H9 (cell line): Measurements from ENCODE around the gene KLHL18. TPM values are rescaled to one million over a fixed set of nuclear protein-coding genes. Genes with fewer than 3 reads are reported as not detected.
A peak's percentile ranks its signal among the peaks of the same experiment; 100 is the strongest.

Source experiments
- DNase-seq: peaks from one replicate; pipeline ENCODE4 v3.0.0-alpha.2; 2017
- H2AFZ ChIP-seq: one replicate; pipeline ENCODE4 v1.6.1; 2013; ENCODE audit warnings: mild to moderate bottlenecking, low read length, control low read depth, moderate library complexity
- H2AK5ac ChIP-seq: 2 replicates; pipeline ENCODE4 v1.6.1; 2013; ENCODE audit warnings: low read length, control low read depth, mixed read lengths; ENCODE audit not compliant: insufficient read length
- H2BK120ac ChIP-seq: one replicate; pipeline ENCODE4 v1.6.1; 2013; ENCODE audit warnings: low read depth, mild to moderate bottlenecking, low read length, control low read depth, inconsistent platforms; ENCODE audit not compliant: poor library complexity, severe bottlenecking
- H2BK12ac ChIP-seq: 2 replicates; pipeline ENCODE4 v1.6.1; 2013; ENCODE audit warnings: low read length, control low read depth, mixed read lengths, low read depth; ENCODE audit not compliant: insufficient read length
- H2BK15ac ChIP-seq: 2 replicates; pipeline ENCODE4 v1.6.1; 2013; ENCODE audit warnings: low read depth, low read length, control low read depth
- H2BK20ac ChIP-seq: one replicate; pipeline ENCODE4 v1.6.1; 2013; ENCODE audit warnings: low read depth, mild to moderate bottlenecking, low read length, control low read depth, inconsistent platforms; ENCODE audit not compliant: poor library complexity, severe bottlenecking
- H2BK5ac ChIP-seq: 2 replicates; pipeline ENCODE4 v1.6.1; 2013; ENCODE audit warnings: low read length, control low read depth, mixed read lengths; ENCODE audit not compliant: insufficient read length
- H3K14ac ChIP-seq: 2 replicates; pipeline ENCODE4 v1.6.1; 2013; ENCODE audit warnings: low read length, control low read depth; ENCODE audit not compliant: insufficient read depth
- H3K18ac ChIP-seq: 2 replicates; pipeline ENCODE4 v1.6.1; 2013; ENCODE audit warnings: low read depth, mild to moderate bottlenecking, mixed read lengths, low read length, control low read depth; ENCODE audit not compliant: insufficient read length
- H3K23ac ChIP-seq: 2 replicates; pipeline ENCODE4 v1.6.1; 2013; ENCODE audit warnings: low read length, control low read depth, mixed read lengths, low read depth; ENCODE audit not compliant: insufficient read length
- H3K23me2 ChIP-seq: 2 replicates; pipeline ENCODE4 v1.6.1; 2013; ENCODE audit warnings: low read depth, mild to moderate bottlenecking, mixed read lengths, low read length, control low read depth; ENCODE audit not compliant: insufficient read length, poor library complexity, severe bottlenecking
- H3K27ac ChIP-seq: 2 replicates; pipeline ENCODE4 v1.5.1; 2013; ENCODE audit warnings: low read length, control low read depth, mixed read lengths, low read depth; ENCODE audit not compliant: insufficient read length
- H3K27me3 ChIP-seq: 2 replicates; pipeline ENCODE4 v1.6.1; 2013; ENCODE audit warnings: low read length, control low read depth, inconsistent platforms; ENCODE audit not compliant: insufficient read depth
- H3K4ac ChIP-seq: 2 replicates; pipeline ENCODE4 v1.6.1; 2013; ENCODE audit warnings: low read depth, mild to moderate bottlenecking, control low read depth, inconsistent platforms, low read length, moderate library complexity
- H3K4me1 ChIP-seq: 2 replicates; pipeline ENCODE4 v1.6.1; 2013; ENCODE audit warnings: low read length, control low read depth, inconsistent platforms; ENCODE audit not compliant: insufficient read depth
- H3K4me2 ChIP-seq: 2 replicates; pipeline ENCODE4 v1.6.1; 2013; ENCODE audit warnings: low read length, control low read depth, mixed read lengths; ENCODE audit not compliant: insufficient read length, insufficient read depth
- H3K56ac ChIP-seq: 2 replicates; pipeline ENCODE4 v1.6.1; 2013; ENCODE audit warnings: low read depth, mild to moderate bottlenecking, mixed read lengths, low read length, control low read depth; ENCODE audit not compliant: insufficient read length
- H3K79me1 ChIP-seq: 2 replicates; pipeline ENCODE4 v1.6.1; 2013; ENCODE audit warnings: low read depth, mild to moderate bottlenecking, moderate library complexity, low read length, control low read depth, inconsistent platforms; ENCODE audit not compliant: insufficient read depth, poor library complexity, severe bottlenecking
- H3K79me2 ChIP-seq: 2 replicates; pipeline ENCODE4 v1.6.1; 2013; ENCODE audit warnings: low read length, control low read depth, inconsistent platforms; ENCODE audit not compliant: insufficient read depth
- H3K9ac ChIP-seq: 2 replicates; pipeline ENCODE4 v1.6.1; 2013; ENCODE audit warnings: low read length, control low read depth, mixed read lengths; ENCODE audit not compliant: insufficient read length; ENCODE audit errors: extremely low read depth
- H3K9me3 ChIP-seq: one replicate; pipeline ENCODE4 v1.6.1; 2013; ENCODE audit warnings: low read depth, low read length, inconsistent platforms; ENCODE audit not compliant: control insufficient read depth
- H3T11ph ChIP-seq: one replicate; pipeline ENCODE4 v1.6.1; 2013; ENCODE audit warnings: mild to moderate bottlenecking, low read length, control low read depth, inconsistent platforms
- H4K20me1 ChIP-seq: one replicate; pipeline ENCODE4 v1.6.1; 2013; ENCODE audit not compliant: control insufficient read depth, insufficient read length, insufficient read depth
- H4K5ac ChIP-seq: 2 replicates; pipeline ENCODE4 v1.6.1; 2013; ENCODE audit warnings: low read depth, mild to moderate bottlenecking, mixed read lengths, low read length, control low read depth; ENCODE audit not compliant: insufficient read length
- H4K8ac ChIP-seq: replicated peaks from 2 replicates; pipeline ENCODE4 v1.6.1; 2013; ENCODE audit warnings: low read length, control low read depth, mixed read lengths, low read depth; ENCODE audit not compliant: insufficient read length
- H4K91ac ChIP-seq: 2 replicates; pipeline ENCODE4 v1.6.1; 2013; ENCODE audit warnings: low read depth, mild to moderate bottlenecking, moderate library complexity, mixed read lengths, low read length, control low read depth; ENCODE audit not compliant: insufficient read length
- H3K27ac Mint-ChIP-seq, 3 experiments: 2 replicates in 2 of 3; 3 replicates in 1 of 3; pipeline ENCODE4 v1.8.0; 2020 to 2021; ENCODE audit warnings: mixed read lengths in 3 of 3, mild to moderate bottlenecking in 1 of 3, moderate library complexity in 1 of 3
- H3K27me3 Mint-ChIP-seq: 2 replicates; pipeline ENCODE4 v1.8.0; 2021; ENCODE audit warnings: low read depth, mild to moderate bottlenecking, moderate library complexity, mixed read lengths
- H3K36me3 Mint-ChIP-seq, 3 experiments: 2 replicates in 2 of 3; 3 replicates in 1 of 3; pipeline ENCODE4 v1.8.0; 2020 to 2021; ENCODE audit warnings: low read depth in 3 of 3, mixed read lengths in 3 of 3; ENCODE audit not compliant: insufficient read depth in 1 of 3
- H3K4me1 Mint-ChIP-seq, 2 experiments: 2 replicates each; pipeline ENCODE4 v1.8.0; 2020; ENCODE audit warnings: mixed read lengths in 2 of 2
- H3K4me3 Mint-ChIP-seq, 2 experiments: 2 replicates in 1 of 2; 3 replicates in 1 of 2; pipeline ENCODE4 v1.8.0; 2020 to 2021; ENCODE audit warnings: mild to moderate bottlenecking in 2 of 2, mixed read lengths in 2 of 2, moderate library complexity in 1 of 2
- H3K9me3 Mint-ChIP-seq, 2 experiments: 2 replicates in 1 of 2; 3 replicates in 1 of 2; pipeline ENCODE4 v1.8.0; 2020; ENCODE audit warnings: mild to moderate bottlenecking in 2 of 2, mixed read lengths in 2 of 2, moderate library complexity in 1 of 2
- WGBS: extraction: QIAGEN DNeasy Blood & Tissue Kit; methylation state at CpG from one replicate; pipeline ENCODE4 v1.1.7; 2013; ENCODE audit warnings: missing lambda C conversion rate, low lambda C conversion rate, mixed read lengths; ENCODE audit not compliant: insufficient read length; ENCODE audit errors: extremely low coverage; 5-methylcytosine and 5-hydroxymethylcytosine counted together
- total RNA-seq: library from RNA; stranded (reverse); gene quantifications from 2 replicates; pipeline ENCODE4 v1.2.1, GENCODE V29; 2021
- TF ChIP-seq, protein P1 (sequence below): fragments of 200-600 bp; sonication (generic); conservative IDR thresholded peaks from 3 replicates; pipeline ENCODE4 v1.8.0; 2021; ENCODE audit warnings: antibody characterized with exemption, mild to moderate bottlenecking

KLHL18 gene
- total RNA-seq, 1 experiment from 2014 or later, result 55.3 TPM

DNA sequence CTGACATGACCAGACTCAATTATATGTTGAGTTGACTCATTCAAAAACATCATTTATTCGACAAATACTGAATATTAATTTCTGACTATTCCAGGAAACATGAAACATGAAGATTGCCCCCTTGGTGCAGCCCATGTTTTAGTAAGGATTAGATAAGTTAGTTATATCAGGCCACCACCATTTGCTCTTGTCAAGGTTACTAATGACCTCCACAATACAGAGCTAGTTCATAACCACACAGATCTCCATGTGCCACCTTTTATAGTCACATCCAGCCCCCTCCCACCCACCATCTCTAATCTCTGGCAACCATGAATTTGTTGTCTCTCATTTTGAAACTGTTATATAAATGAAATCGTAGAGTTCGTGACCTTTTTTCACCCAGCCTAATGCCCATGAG lies 15.7 kb downstream of the KLHL18 start:
- TF ChIP-seq, protein P1, sequence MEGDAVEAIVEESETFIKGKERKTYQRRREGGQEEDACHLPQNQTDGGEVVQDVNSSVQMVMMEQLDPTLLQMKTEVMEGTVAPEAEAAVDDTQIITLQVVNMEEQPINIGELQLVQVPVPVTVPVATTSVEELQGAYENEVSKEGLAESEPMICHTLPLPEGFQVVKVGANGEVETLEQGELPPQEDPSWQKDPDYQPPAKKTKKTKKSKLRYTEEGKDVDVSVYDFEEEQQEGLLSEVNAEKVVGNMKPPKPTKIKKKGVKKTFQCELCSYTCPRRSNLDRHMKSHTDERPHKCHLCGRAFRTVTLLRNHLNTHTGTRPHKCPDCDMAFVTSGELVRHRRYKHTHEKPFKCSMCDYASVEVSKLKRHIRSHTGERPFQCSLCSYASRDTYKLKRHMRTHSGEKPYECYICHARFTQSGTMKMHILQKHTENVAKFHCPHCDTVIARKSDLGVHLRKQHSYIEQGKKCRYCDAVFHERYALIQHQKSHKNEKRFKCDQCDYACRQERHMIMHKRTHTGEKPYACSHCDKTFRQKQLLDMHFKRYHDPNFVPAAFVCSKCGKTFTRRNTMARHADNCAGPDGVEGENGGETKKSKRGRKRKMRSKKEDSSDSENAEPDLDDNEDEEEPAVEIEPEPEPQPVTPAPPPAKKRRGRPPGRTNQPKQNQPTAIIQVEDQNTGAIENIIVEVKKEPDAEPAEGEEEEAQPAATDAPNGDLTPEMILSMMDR, result no peak
- H3K79me2 ChIP-seq, result no peaks in the 10 kb centered on the region; the same call in 1 of the 2 replicates
- Mint-ChIP-seq H3K27ac (peak overlapping the region in 2 of 3 experiments; percentile 3 to 12; a peak in 2 of 7 replicates), H3K27me3 (no peaks in the 10 kb centered on the region), H3K36me3 (peaks cover 11 to 24% (median 21%) of the 10 kb centered on the region in 3 experiments), H3K4me1 (peaks cover 25 to 34% of the 10 kb centered on the region in 2 experiments), H3K4me3 (no peak overlapping the region), H3K9me3 (no peaks in the 10 kb centered on the region)
- no peak overlapping the region for H2AFZ ChIP-seq
- no peak overlapping the region for H3K4ac ChIP-seq
- H3K9ac ChIP-seq, result no peak overlapping the region
- H3K23ac ChIP-seq, result no peak overlapping the region
- no peak overlapping the region for H2BK5ac ChIP-seq
- H4K20me1 ChIP-seq, result no peaks in the 10 kb centered on the region
- H3K27ac ChIP-seq, result no peak overlapping the region
- H3K79me1 ChIP-seq, result peaks cover 7% of the 10 kb centered on the region
- no peak overlapping the region for H4K5ac ChIP-seq
- H3K56ac ChIP-seq, result no peak overlapping the region
- H3K9me3 ChIP-seq, result no peaks in the 10 kb centered on the region
- H3T11ph ChIP-seq, result no peak overlapping the region
- H3K27me3 ChIP-seq, result no peaks in the 10 kb centered on the region
- no peak overlapping the region for H2BK12ac ChIP-seq
- no peak overlapping the region for H4K91ac ChIP-seq
- 0 out of 2 replicates have a peak, but pooled peaks cover 2% of the 10 kb centered on the region for H3K4me1 ChIP-seq
- no peaks in the 10 kb centered on the region for H3K23me2 ChIP-seq
- H3K14ac ChIP-seq, result no peak overlapping the region
- H2BK120ac ChIP-seq, result no peak overlapping the region
- H2BK20ac ChIP-seq, result no peak overlapping the region
- whole genome bisulfite sequencing, result no CpG with 5 or more reads among the region's 3 CpGs
- H2AK5ac ChIP-seq, result no peak overlapping the region
- H3K18ac ChIP-seq, result no peak overlapping the region
- H2BK15ac ChIP-seq, result no peak overlapping the region
- DNase-seq, result no peak
- no peak overlapping the region for H3K4me2 ChIP-seq
- no peak overlapping the region for H4K8ac ChIP-seq
